ENCODE measurements around the gene ST6GALNAC3. TPM values are rescaled to one million over a fixed set of nuclear protein-coding genes. Genes with fewer than 3 reads are reported as not detected.

The ST6GALNAC3 gene
- total RNA-seq, 1 donor from 2014 or later, result 11.0 TPM

- Mint-ChIP-seq H3K36me3 (ENCODE audit: insufficient read depth) (no peaks in the 10 kb centered on the region), H3K4me1 (ENCODE audit: low read depth) (peaks cover 42% of the 10 kb centered on the region), H3K4me3 (ENCODE audit: low read depth) (no peak overlapping the region), H3K9me3 (ENCODE audit: low read depth) (no peaks in the 10 kb centered on the region), H3K27ac (no peak overlapping the region), H3K27me3 (peaks cover 7% of the 10 kb centered on the region)
- no peak for DNase-seq (ENCODE audit: low spot score, unreplicated experiment)
- no peak for TF ChIP-seq CTCF (IDR thresholded peaks at IDR 0.05; ENCODE audit: unreplicated experiment)
Observed at GRCh38 chr1:76146184-76146583, 71.6 kb downstream of the ST6GALNAC3 start.

- Mint-ChIP-seq H3K9me3 (ENCODE audit: low read depth) (no peaks in the 10 kb centered on the region), H3K4me3 (ENCODE audit: low read depth) (no peak overlapping the region), H3K4me1 (ENCODE audit: low read depth) (peaks cover 30% of the 10 kb centered on the region), H3K27me3 (peaks cover 7% of the 10 kb centered on the region), H3K36me3 (ENCODE audit: insufficient read depth) (no peaks in the 10 kb centered on the region), H3K27ac (no peak overlapping the region)
- no peak for DNase-seq (ENCODE audit: low spot score, unreplicated experiment)
- TF ChIP-seq CTCF (IDR thresholded peaks at IDR 0.05; ENCODE audit: unreplicated experiment), result no peak
Observed at GRCh38 chr1:76147917-76148316, 73.4 kb downstream of the ST6GALNAC3 start.

DNA sequence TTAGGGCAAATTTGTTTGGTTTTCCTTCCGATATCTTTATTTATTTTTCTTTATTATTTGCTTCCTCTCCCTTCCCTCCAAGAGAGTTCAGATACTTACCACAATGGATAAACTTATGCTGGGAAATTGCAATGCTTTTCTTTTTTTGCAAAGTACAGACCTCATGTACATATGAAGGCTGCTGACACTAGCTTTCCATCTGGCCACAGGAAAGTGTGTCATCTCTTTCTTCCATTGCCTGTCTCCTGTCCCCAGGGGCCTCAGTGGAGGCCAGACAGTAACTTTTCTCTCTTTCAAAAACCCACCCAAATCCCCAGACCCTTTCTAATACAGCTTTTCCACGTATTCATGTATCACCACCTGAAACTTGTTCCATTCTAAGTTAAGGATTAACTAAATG is 73.9 kb downstream of the ST6GALNAC3 start:
- DNase-seq (ENCODE audit: low spot score, unreplicated experiment), result no peak
- peaks cover 7% of the 10 kb centered on the region for H3K27me3 Mint-ChIP-seq
- no peaks in the 10 kb centered on the region for H3K36me3 Mint-ChIP-seq (ENCODE audit: insufficient read depth)
- H3K27ac Mint-ChIP-seq, result no peak overlapping the region
- H3K4me3 Mint-ChIP-seq (ENCODE audit: low read depth), result no peak overlapping the region
- TF ChIP-seq CTCF (IDR thresholded peaks at IDR 0.05; ENCODE audit: unreplicated experiment), result no peak
- H3K4me1 Mint-ChIP-seq (ENCODE audit: low read depth), result peaks cover 24% of the 10 kb centered on the region
- H3K9me3 Mint-ChIP-seq (ENCODE audit: low read depth), result no peaks in the 10 kb centered on the region

- Mint-ChIP-seq H3K27ac (no peak overlapping the region), H3K27me3 (peaks cover 7% of the 10 kb centered on the region), H3K9me3 (ENCODE audit: low read depth) (no peaks in the 10 kb centered on the region), H3K4me3 (ENCODE audit: low read depth) (no peak overlapping the region), H3K4me1 (ENCODE audit: low read depth) (peaks cover 3% of the 10 kb centered on the region), H3K36me3 (ENCODE audit: insufficient read depth) (no peaks in the 10 kb centered on the region)
- no peak for DNase-seq (ENCODE audit: low spot score, unreplicated experiment)
- no peak for TF ChIP-seq CTCF (IDR thresholded peaks at IDR 0.05; ENCODE audit: unreplicated experiment)
Observed at GRCh38 chr1:76153841-76154205, 79.3 kb downstream of the ST6GALNAC3 start.

DNA sequence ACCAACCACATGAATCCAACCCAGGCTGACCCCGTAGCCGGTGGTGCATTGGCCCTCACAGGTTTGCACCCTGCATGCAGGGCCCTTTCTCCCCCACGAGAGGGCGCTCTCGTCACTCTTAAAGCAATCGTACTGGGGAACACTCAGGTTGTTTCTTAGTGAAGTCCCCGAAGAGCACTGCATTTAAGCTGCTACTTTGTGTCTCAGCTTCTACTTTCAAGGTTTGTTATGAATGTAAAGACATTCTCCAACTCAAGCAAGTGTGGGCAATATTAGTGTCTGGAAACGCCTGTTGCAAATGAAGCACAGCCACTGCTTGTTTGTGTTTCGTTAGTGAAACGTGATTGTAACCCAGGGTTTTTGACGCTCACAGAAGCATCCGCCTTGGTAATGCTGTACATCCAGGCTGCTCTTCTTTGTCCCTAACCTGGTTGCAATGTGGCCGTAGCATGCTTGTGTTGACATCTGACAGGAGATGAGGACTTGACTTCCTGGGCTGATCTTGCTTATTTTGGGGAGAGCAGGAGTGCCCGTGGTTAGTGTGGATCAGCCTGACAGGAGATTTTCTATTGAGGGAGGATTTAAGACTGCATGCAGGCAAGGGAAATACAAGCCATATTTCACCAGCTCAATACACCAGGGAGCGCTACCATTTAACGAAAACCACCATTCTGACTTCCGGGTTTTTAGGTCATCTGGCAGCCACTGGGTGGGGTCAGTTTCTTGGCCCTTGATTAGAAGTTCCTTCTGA is 79.8 kb downstream of the ST6GALNAC3 start:
- Mint-ChIP-seq H3K4me3 (ENCODE audit: low read depth) (peak overlapping the region; percentile 64), H3K27me3 (peaks cover 7% of the 10 kb centered on the region), H3K36me3 (ENCODE audit: insufficient read depth) (no peaks in the 10 kb centered on the region), H3K9me3 (ENCODE audit: low read depth) (no peaks in the 10 kb centered on the region), H3K27ac (peak overlapping the region; percentile 35), H3K4me1 (ENCODE audit: low read depth) (peaks cover 3% of the 10 kb centered on the region)
- TF ChIP-seq CTCF (IDR thresholded peaks at IDR 0.05; ENCODE audit: unreplicated experiment), result peak; percentile 100
- peak; percentile 61 for DNase-seq (ENCODE audit: low spot score, unreplicated experiment)
